IgD-negative memory B cell (primary cell): ENCODE results near the gene GNG7. TPM values are rescaled to one million over a fixed set of nuclear protein-coding genes. Genes with fewer than 3 reads are reported as not detected.

Experiments used
- H3K27ac Mint-ChIP-seq, 3 donors: one replicate each; pipeline ENCODE4 v1.8.0; 2020 to 2022; ENCODE audit warnings: mild to moderate bottlenecking in 3 of 3, mixed read lengths in 3 of 3, moderate library complexity in 1 of 3
- H3K27me3 Mint-ChIP-seq: one replicate; pipeline ENCODE4 v1.8.0; 2021; ENCODE audit warnings: mixed read lengths
- H3K36me3 Mint-ChIP-seq: one replicate; pipeline ENCODE4 v1.8.0; 2020; ENCODE audit warnings: mild to moderate bottlenecking, mixed read lengths
- H3K4me1 Mint-ChIP-seq, 3 donors: one replicate each; pipeline ENCODE4 v1.8.0; 2020 to 2022; ENCODE audit warnings: mixed read lengths in 3 of 3, mild to moderate bottlenecking in 1 of 3
- H3K4me3 Mint-ChIP-seq, 4 donors: one replicate each; pipeline ENCODE4 v1.8.0; 2020 to 2022; ENCODE audit warnings: mild to moderate bottlenecking in 4 of 4, mixed read lengths in 4 of 4, moderate library complexity in 3 of 4
- H3K9me3 Mint-ChIP-seq, 3 donors: one replicate each; pipeline ENCODE4 v1.8.0; 2020 to 2021; ENCODE audit warnings: mixed read lengths in 3 of 3, mild to moderate bottlenecking in 1 of 3
- polyA plus RNA-seq: library from polyadenylated mRNA; unstranded; fragments of 300-500 nt; fragmentation: Illumina TruSeq; gene quantifications from one replicate; pipeline ENCODE4 v1.2.3, GENCODE V29; 2021

The GNG7 gene
- polyA plus RNA-seq, 1 donor from 2014 or later, result 74.6 TPM

GRCh38 chr19:2488405-2488941, 214.0 kb downstream of the GNG7 start:
- H3K4me1 Mint-ChIP-seq, result peaks cover 19 to 31% (median 27%) of the 10 kb centered on the region in 3 donors
- peaks cover 31% of the 10 kb centered on the region for H3K27me3 Mint-ChIP-seq
- H3K4me3 Mint-ChIP-seq, result peak overlapping the region in 3 of 4 donors; percentile 30 to 63 (median 34)
- peaks cover 2% of the 10 kb centered on the region for H3K36me3 Mint-ChIP-seq
- peaks cover 0 to 6% (median 5%) of the 10 kb centered on the region in 3 donors for H3K9me3 Mint-ChIP-seq
- peak overlapping the region; percentile 31 to 81 (median 50) for H3K27ac Mint-ChIP-seq

- H3K36me3 Mint-ChIP-seq, result peaks cover 2% of the 10 kb centered on the region
- H3K9me3 Mint-ChIP-seq, result peaks cover 0 to 6% (median 5%) of the 10 kb centered on the region in 3 donors
- H3K27ac Mint-ChIP-seq, result peak overlapping the region; percentile 73 to 87 (median 81)
- H3K27me3 Mint-ChIP-seq, result peaks cover 31% of the 10 kb centered on the region
- H3K4me1 Mint-ChIP-seq, result peaks cover 19 to 31% (median 27%) of the 10 kb centered on the region in 3 donors
- peak overlapping the region in 2 of 4 donors; percentile 16 to 60 for H3K4me3 Mint-ChIP-seq
These were observed 214.7 kb downstream of the GNG7 start for GRCh38 chr19:2487842-2488241.

GRCh38 chr19:2487090-2487489, 215.4 kb downstream of the GNG7 start:
- H3K9me3 Mint-ChIP-seq, result peaks cover 0 to 6% (median 5%) of the 10 kb centered on the region in 3 donors
- peaks cover 28% of the 10 kb centered on the region for H3K27me3 Mint-ChIP-seq
- H3K36me3 Mint-ChIP-seq, result peaks cover 2% of the 10 kb centered on the region
- peak overlapping the region in 1 of 3 donors; percentile 87 for H3K27ac Mint-ChIP-seq
- peaks cover 19 to 31% (median 27%) of the 10 kb centered on the region in 3 donors for H3K4me1 Mint-ChIP-seq
- H3K4me3 Mint-ChIP-seq, result peak overlapping the region in 2 of 4 donors; percentile 27 to 49

- Mint-ChIP-seq H3K27ac (peak overlapping the region; percentile 45 to 87 (median 73)), H3K27me3 (peaks cover 17% of the 10 kb centered on the region), H3K4me1 (peaks cover 9 to 22% (median 21%) of the 10 kb centered on the region in 3 donors), H3K9me3 (peaks cover 0 to 6% (median 5%) of the 10 kb centered on the region in 3 donors), H3K36me3 (peaks cover 3% of the 10 kb centered on the region), H3K4me3 (no peak overlapping the region)
These were observed 217.1 kb downstream of the GNG7 start for GRCh38 chr19:2485428-2485827.

DNA sequence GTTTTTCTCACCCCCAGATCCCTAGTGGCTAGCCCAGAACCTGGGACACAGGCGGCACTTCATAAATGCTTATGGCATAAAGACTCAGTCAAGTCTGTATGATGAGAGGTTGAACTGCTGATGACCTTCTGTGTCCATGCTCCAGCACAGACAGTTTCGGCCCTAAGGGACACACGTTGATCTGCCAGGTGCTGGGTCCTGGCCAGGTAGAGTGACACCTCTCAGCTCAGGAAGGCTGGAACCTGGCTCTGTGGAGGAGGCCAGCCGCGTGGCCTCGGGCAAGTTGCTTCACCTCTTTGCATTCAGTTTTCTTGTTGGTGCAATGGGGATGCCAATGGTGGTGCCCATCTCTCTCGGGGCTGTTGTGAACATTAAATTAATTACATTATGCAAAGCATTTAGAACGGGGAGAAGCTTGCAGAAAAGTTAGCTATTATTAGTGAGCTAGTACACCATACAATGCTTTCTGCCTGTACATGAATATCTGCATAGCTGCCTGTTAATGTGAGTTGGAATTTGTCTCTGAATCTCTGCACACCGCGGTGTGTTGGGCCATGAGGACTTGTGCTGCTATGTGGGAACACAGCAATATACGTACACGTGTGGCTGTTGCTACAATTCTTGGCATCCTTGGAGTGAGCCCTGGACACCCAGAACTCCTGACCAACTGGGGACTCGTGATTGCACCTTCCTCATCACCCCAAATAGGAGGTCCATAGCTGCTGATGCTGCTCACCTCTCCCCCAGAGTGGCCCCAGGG, 218.1 kb downstream of the GNG7 start:
- Mint-ChIP-seq H3K4me1 (peaks cover 9 to 23% (median 15%) of the 10 kb centered on the region in 3 donors), H3K9me3 (peaks cover 0 to 6% (median 5%) of the 10 kb centered on the region in 3 donors), H3K27me3 (peaks cover 11% of the 10 kb centered on the region), H3K36me3 (peaks cover 3% of the 10 kb centered on the region), H3K27ac (peak overlapping the region; percentile 17 to 86 (median 45)), H3K4me3 (peak overlapping the region in 1 of 4 donors; percentile 36)

DNA sequence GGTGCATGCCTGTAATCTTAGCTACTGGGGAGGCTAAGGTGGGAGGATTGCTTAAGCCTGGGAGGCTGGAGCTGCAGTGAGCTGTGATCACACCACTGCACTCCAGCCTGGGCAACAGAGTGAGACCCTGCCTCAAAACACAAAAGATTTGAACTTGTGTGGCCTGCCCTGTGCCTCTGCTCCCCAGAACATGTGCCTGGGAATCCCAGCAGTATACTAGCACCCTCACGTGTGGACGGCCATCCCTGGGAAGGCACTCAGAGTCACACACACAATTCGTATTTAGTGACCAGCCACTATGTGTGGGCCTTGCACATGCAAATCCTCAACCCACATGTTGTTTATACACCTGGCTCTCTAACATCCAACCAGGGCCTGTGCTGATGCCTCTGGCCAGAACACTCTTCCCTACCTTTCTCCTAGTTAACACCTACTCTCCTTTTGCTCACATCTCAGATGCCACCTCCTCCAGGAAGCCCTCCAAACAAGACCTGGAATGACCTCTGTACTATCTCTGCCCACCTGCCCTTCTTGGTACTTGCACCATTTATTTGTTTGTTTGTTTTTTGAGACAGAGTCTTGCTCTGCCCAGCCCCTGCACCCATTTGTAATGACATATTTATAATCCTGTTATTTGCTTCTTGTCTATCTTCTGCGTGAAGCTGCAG, 218.9 kb downstream of the GNG7 start:
- Mint-ChIP-seq H3K27me3 (peaks cover 8% of the 10 kb centered on the region), H3K4me1 (peaks cover 9 to 21% (median 14%) of the 10 kb centered on the region in 3 donors), H3K4me3 (peak overlapping the region in 1 of 4 donors; percentile 36), H3K9me3 (peaks cover 0 to 6% (median 5%) of the 10 kb centered on the region in 3 donors), H3K36me3 (peaks cover 3% of the 10 kb centered on the region), H3K27ac (peak overlapping the region in 1 of 3 donors; percentile 17)

GRCh38 chr19:2483084-2483483, 219.4 kb downstream of the GNG7 start:
- no peak overlapping the region for H3K4me3 Mint-ChIP-seq
- H3K36me3 Mint-ChIP-seq, result peaks cover 3% of the 10 kb centered on the region
- H3K4me1 Mint-ChIP-seq, result peaks cover 15 to 24% (median 16%) of the 10 kb centered on the region in 3 donors
- H3K9me3 Mint-ChIP-seq, result peaks cover 0 to 6% (median 5%) of the 10 kb centered on the region in 3 donors
- peak overlapping the region in 1 of 3 donors; percentile 17 for H3K27ac Mint-ChIP-seq
- peaks cover 6% of the 10 kb centered on the region for H3K27me3 Mint-ChIP-seq

GRCh38 chr19:2482354-2483038, 220.0 kb downstream of the GNG7 start:
- Mint-ChIP-seq H3K4me1 (peaks cover 19 to 27% (median 19%) of the 10 kb centered on the region in 3 donors), H3K36me3 (peaks cover 3% of the 10 kb centered on the region), H3K27ac (peak overlapping the region in 1 of 3 donors; percentile 15), H3K9me3 (peaks cover 0 to 6% (median 5%) of the 10 kb centered on the region in 3 donors), H3K4me3 (peak overlapping the region in 1 of 4 donors; percentile 50), H3K27me3 (peaks cover 6% of the 10 kb centered on the region)

DNA sequence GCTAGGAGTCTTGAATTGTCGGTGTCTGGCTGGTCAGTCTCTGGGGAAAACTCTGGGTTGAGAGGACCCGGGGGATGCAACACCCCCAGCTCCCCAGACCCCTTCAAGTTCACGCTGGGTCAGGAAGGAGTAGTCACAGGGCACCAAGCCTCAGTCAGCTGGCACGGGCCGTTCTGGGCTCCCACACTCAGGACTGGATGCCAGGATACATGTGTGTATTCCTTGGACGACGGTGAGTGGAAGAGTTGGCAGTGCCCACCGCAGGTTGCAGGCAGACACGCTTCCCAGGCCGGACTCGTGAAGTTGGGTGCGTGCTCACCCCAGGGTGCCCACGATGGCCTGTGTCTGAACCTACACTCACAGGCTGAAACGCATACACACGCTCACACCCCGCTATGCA, 221.0 kb downstream of the GNG7 start:
- peak overlapping the region in 1 of 3 donors; percentile 91 for H3K27ac Mint-ChIP-seq
- H3K9me3 Mint-ChIP-seq, result peaks cover 0 to 6% (median 5%) of the 10 kb centered on the region in 3 donors

GRCh38 chr19:2479556-2480194, 222.8 kb downstream of the GNG7 start:
- peaks cover 14 to 21% (median 16%) of the 10 kb centered on the region in 3 donors for H3K4me1 Mint-ChIP-seq
- peaks cover 3% of the 10 kb centered on the region for H3K36me3 Mint-ChIP-seq
- no peaks in the 10 kb centered on the region for H3K27me3 Mint-ChIP-seq
- peak overlapping the region; percentile 31 to 91 (median 71) for H3K27ac Mint-ChIP-seq
- H3K4me3 Mint-ChIP-seq, result peak overlapping the region; percentile 77 to 93 (median 90)
- H3K9me3 Mint-ChIP-seq, result peaks cover 0 to 5% (median 5%) of the 10 kb centered on the region in 3 donors

More for the DNA sequence above, 221.0 kb downstream of the GNG7 start:
- Mint-ChIP-seq H3K36me3 (peaks cover 3% of the 10 kb centered on the region), H3K27me3 (peaks cover 2% of the 10 kb centered on the region), H3K4me1 (peaks cover 15 to 29% (median 20%) of the 10 kb centered on the region in 3 donors), H3K4me3 (peak overlapping the region in 2 of 4 donors; percentile 69 to 93)

GRCh38 chr19:2478756-2479555, 223.5 kb downstream of the GNG7 start:
- Mint-ChIP-seq H3K4me3 (peak overlapping the region; percentile 93 to 98 (median 96)), H3K9me3 (peaks cover 0 to 4% (median 4%) of the 10 kb centered on the region in 3 donors), H3K27ac (peak overlapping the region; percentile 91 to 97 (median 92)), H3K27me3 (no peaks in the 10 kb centered on the region), H3K4me1 (peaks cover 11 to 21% (median 14%) of the 10 kb centered on the region in 3 donors), H3K36me3 (peaks cover 3% of the 10 kb centered on the region)

DNA sequence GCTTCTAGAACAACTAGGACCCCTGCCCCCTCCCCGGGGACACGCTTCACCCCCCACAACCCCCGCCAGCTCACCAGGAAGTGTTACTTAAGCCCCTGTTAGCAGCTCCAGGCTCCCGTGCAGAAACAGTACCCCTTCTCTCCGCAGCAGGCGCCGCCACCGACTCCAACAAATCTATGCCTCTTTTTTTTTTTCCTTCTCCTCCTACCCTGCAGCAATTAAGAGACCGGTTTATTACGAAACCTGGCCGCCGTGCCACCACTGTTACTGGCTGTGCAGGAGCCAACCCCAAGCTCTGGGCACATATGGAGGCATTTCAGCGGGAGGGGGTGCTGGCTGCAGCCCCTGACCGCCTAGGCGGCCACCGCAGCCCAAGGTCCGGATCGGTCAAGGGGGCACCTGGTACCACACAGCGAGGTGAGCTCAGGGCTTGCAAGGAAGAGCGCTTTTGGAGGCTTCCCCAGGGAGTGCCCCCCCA, 224.2 kb downstream of the GNG7 start:
- Mint-ChIP-seq H3K27ac (peak overlapping the region; percentile 91 to 97 (median 92)), H3K9me3 (no peaks in the 10 kb centered on the region), H3K36me3 (peaks cover 3% of the 10 kb centered on the region), H3K27me3 (no peaks in the 10 kb centered on the region), H3K4me1 (peaks cover 11 to 21% (median 14%) of the 10 kb centered on the region in 3 donors), H3K4me3 (peak overlapping the region; percentile 92 to 98 (median 96))

GRCh38 chr19:2477732-2478191, 224.7 kb downstream of the GNG7 start:
- Mint-ChIP-seq H3K36me3 (peaks cover 3% of the 10 kb centered on the region), H3K9me3 (no peaks in the 10 kb centered on the region), H3K4me3 (peak overlapping the region; percentile 92 to 98 (median 96)), H3K4me1 (peaks cover 11 to 21% (median 14%) of the 10 kb centered on the region in 3 donors), H3K27me3 (no peaks in the 10 kb centered on the region), H3K27ac (peak overlapping the region; percentile 91 to 97 (median 92))
